GM08714 (cell line): ENCODE results near the gene OR5T1.

Experiments used
- H3K4me3 ChIP-seq: fragments of 200-500 bp; sonication (Bioruptor generic); 2 replicates; pipeline ENCODE4 v1.5.1; 2014; ENCODE audit warnings: mild to moderate bottlenecking, low read length, inconsistent platforms
- ZNF274 ChIP-seq: IDR thresholded peaks from 2 replicates; pipeline ENCODE4 v1.6.1; 2012; ENCODE audit warnings: mild to moderate bottlenecking, low read depth, low read length

Gene OR5T1

GRCh38 chr11:56273854-56274253 lies at the start of gene OR5T1:
Gene OR5T1, plus strand, starts transcription at chr11:56274154. Its CDS starts 1,485 bp downstream, at chr11:56275639.
- H3K4me3 ChIP-seq = no peak within 1 kb of the TSS
- no peak for TF ChIP-seq ZNF274

- no peak within 1 kb of the TSS for H3K4me3 ChIP-seq
- no peak for TF ChIP-seq ZNF274
Observed at GRCh38 chr11:56234155-56234554, 39.8 kb upstream of the OR5T1 start, which contains the start of gene OR5T2. Gene OR5T2, minus strand, starts transcription at chr11:56234255. Its CDS starts 1,193 bp downstream, at chr11:56233062.

GRCh38 chr11:56251954-56252353 lies 22.0 kb upstream of the OR5T1 start, which contains the start of gene OR5T3:
Gene OR5T3, plus strand, starts transcription at chr11:56252254. Its CDS starts 0 bp downstream, at chr11:56252254.
- H3K4me3 ChIP-seq = no peak within 1 kb of the TSS

GRCh38 chr11:56271092-56271491 lies 2.9 kb upstream of the OR5T1 start:
- H3K4me3 ChIP-seq = no peak overlapping the region
- no peak for TF ChIP-seq ZNF274

More at GRCh38 chr11:56251954-56252353, 22.0 kb upstream of the OR5T1 start, which contains the start of gene OR5T3:
- no peak for TF ChIP-seq ZNF274

GRCh38 chr11:56292154-56292553 lies 18.2 kb downstream of the OR5T1 start, which contains the start of gene OR8H1:
Gene OR8H1, minus strand, starts transcription at chr11:56292254. Its CDS starts 1,192 bp downstream, at chr11:56291062.
- no peak within 1 kb of the TSS for H3K4me3 ChIP-seq
- TF ChIP-seq ZNF274 = no peak

GRCh38 chr11:56296898-56297297 lies 22.9 kb downstream of the OR5T1 start:
- no peak overlapping the region for H3K4me3 ChIP-seq
- no peak for TF ChIP-seq ZNF274

- H3K4me3 ChIP-seq = no peak overlapping the region
- no peak for TF ChIP-seq ZNF274
Observed at GRCh38 chr11:56307836-56308235, 33.9 kb downstream of the OR5T1 start.

GRCh38 chr11:56314844-56315243 lies 40.9 kb downstream of the OR5T1 start, which contains the start of gene OR8K3:
Gene OR8K3, plus strand, starts transcription at chr11:56315144. Its CDS starts 3,163 bp downstream, at chr11:56318307.
- no peak for TF ChIP-seq ZNF274
- H3K4me3 ChIP-seq = no peak within 1 kb of the TSS
